VCaP (cell line): ENCODE data around the gene SFSWAP.
A peak's percentile ranks its signal among the peaks of the same experiment; 100 is the strongest.

Source experiments
- H3K27ac ChIP-seq: fragments of 450-650 bp; 2 replicates; pipeline ENCODE4 v1.5.1; 2017
- CTCF ChIP-seq: fragments of 450-650 bp; conservative IDR thresholded peaks from 2 replicates; pipeline ENCODE4 v1.5.1; 2017; ENCODE audit warnings: mild to moderate bottlenecking, moderate library complexity

SFSWAP gene

DNA sequence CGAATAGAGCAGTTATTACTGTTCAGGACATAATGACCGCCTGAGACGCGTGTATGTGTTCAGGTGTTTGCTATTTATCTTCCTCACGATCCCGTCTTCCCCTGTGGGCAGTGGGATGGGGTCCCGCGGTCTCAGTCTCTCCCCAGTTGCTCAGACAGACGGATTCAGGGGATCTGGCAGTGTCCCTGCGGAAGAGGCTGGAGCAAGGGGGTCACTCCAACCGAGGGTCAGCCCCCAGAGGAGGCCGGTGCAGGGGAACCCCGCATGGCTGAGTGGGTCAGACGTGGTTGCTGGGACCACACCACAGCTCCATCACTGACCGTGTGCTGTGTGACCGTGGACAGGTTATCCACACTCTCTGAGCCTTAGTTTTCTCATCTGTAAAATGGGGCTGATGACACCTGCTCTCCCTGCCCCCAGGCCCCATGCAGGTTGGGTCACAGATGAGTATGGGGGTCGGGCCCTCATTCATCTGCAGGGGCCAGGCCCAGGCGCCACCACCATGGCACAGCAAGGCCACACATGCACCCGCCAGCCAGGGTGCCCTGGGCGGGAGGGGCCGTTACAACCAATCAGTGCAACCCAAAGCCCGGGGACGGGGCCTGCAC lies 122.5 kb downstream of the SFSWAP start:
- no peak overlapping the region for H3K27ac ChIP-seq
- no peak for TF ChIP-seq CTCF

GRCh38 chr12:131833896-131834641 lies 123.2 kb downstream of the SFSWAP start:
- TF ChIP-seq CTCF = peak; percentile 69
- H3K27ac ChIP-seq = no peak overlapping the region

DNA sequence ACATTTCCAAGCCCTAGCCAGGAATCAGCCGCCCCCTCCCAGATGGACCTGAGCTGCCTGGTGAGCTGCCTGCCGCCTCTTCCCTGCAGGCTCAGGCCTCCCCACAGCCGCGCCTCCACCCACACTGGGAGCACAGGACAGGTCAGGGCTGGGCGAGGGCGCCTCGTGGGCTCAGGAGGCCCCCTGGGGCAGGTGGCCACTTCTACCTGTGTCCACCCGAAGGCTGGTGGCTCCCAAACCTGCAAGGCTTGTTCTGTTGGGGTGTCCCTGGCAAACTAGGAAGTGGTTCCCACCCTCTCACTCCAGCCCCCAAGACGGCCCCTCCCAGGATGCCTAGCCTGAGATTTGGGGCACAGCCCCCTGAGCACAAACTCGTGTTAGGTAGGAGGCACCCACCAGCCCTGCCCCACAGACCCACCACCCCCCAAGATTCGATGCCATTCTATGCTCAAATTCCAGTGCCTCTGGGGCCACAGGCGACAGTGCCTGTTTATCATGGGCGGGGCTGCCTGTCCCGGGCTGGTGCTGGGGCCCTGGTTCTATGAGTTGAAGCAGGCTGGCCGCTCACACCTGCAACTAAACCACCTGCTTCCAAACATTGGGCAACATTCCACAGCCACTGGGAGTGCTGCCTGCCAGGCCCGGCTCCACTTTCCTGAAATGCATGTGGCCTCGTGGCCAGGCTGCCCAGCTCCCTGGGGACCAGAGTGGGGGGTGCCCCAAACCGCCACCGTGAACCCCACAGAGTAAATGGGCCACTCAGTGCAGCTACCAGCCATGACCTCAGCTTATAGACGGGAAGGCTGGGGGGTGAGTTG lies 124.1 kb downstream of the SFSWAP start:
- TF ChIP-seq CTCF = no peak
- H3K27ac ChIP-seq = no peak overlapping the region

DNA sequence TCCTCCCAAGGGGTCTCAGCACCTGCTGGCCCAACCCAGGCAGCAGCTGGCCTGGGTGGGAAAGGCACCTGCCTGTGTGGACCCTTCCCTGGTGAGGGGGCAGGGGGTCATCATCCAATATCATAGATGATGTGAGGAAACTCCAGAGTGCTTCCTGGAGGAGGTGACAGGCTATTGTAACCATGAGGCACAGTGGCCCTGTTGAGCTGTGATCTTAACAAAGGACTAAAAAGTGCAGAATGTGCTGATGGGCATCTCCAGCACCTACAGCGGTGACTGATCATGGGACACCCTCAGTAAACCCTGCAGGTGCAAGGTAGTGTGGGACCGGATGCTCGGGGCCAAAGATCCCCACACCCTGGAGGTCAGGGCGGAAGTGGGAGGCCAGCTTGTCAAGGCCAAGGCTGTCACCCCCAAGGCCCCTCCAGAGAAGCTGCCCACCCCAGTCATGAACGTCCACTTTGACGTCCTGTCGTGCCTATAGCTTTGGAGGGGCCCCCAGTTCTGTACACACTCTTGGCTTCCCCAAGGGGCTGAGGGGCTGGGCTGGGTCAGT lies 124.8 kb downstream of the SFSWAP start:
- no peak for TF ChIP-seq CTCF

DNA sequence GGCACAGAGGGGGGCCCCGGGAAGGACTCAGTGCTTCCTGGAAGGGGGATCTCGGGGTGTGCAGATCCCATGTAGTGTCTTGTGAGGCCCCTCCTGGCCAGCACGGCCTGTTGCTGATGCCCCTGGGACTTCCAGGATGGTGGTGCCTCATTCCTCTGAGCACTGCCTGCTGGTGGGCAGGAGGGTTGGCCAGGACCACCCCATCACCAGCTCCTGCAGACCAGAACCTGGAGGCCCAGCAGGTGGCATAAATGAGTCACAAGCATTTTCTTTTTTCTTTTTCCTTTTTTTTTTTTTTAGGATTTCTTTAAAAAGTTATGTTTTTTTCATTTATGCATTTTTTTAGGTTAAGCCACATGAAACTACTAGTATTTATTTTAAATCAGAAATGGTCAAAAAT lies 125.3 kb downstream of the SFSWAP start:
- TF ChIP-seq CTCF = peak; percentile 73
- no peak overlapping the region for H3K27ac ChIP-seq

More for the DNA sequence above, 124.8 kb downstream of the SFSWAP start:
- H3K27ac ChIP-seq = no peak overlapping the region

- no peak for TF ChIP-seq CTCF
- H3K27ac ChIP-seq = no peak overlapping the region
Observed at GRCh38 chr12:131836714-131837397, 126.0 kb downstream of the SFSWAP start.
